ENCODE measurements around the gene IGLL1.

DNA sequence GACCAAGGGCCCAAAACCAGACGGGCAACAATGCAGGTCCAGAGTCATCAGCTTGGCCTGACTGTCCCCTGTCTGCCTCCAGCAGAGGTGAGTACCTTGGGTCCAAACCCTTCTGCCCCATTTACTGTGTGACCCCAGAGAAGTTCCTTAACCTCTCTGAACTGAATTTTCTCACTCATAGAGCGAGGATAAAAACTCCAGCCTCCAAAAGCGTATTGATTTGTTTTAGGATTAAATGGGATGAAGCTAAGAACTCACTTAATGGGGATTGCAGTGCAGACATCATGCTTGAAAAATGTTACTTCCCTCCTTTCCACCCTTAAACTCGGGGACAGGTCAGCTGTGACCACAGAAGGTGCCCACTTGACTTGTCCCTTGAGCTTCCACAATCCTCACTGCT lies 22.6 kb downstream of the IGLL1 start:
- TF ChIP-seq, protein P1, sequence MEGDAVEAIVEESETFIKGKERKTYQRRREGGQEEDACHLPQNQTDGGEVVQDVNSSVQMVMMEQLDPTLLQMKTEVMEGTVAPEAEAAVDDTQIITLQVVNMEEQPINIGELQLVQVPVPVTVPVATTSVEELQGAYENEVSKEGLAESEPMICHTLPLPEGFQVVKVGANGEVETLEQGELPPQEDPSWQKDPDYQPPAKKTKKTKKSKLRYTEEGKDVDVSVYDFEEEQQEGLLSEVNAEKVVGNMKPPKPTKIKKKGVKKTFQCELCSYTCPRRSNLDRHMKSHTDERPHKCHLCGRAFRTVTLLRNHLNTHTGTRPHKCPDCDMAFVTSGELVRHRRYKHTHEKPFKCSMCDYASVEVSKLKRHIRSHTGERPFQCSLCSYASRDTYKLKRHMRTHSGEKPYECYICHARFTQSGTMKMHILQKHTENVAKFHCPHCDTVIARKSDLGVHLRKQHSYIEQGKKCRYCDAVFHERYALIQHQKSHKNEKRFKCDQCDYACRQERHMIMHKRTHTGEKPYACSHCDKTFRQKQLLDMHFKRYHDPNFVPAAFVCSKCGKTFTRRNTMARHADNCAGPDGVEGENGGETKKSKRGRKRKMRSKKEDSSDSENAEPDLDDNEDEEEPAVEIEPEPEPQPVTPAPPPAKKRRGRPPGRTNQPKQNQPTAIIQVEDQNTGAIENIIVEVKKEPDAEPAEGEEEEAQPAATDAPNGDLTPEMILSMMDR (IDR thresholded peaks at IDR 0.05): no peak
- TF ChIP-seq POLR2A (IDR thresholded peaks at IDR 0.05) (no peak), POLR2AphosphoS5 (IDR thresholded peaks at IDR 0.05) (no peak)
